ENCODE measurements around the gene MAFG. TPM values are rescaled to one million over a fixed set of nuclear protein-coding genes. Genes with fewer than 3 reads are reported as not detected.
A peak's percentile ranks its signal among the peaks of the same experiment; 100 is the strongest.

The MAFG gene
- total RNA-seq, 1 experiment from 2014 or later = 29.8 TPM

DNA sequence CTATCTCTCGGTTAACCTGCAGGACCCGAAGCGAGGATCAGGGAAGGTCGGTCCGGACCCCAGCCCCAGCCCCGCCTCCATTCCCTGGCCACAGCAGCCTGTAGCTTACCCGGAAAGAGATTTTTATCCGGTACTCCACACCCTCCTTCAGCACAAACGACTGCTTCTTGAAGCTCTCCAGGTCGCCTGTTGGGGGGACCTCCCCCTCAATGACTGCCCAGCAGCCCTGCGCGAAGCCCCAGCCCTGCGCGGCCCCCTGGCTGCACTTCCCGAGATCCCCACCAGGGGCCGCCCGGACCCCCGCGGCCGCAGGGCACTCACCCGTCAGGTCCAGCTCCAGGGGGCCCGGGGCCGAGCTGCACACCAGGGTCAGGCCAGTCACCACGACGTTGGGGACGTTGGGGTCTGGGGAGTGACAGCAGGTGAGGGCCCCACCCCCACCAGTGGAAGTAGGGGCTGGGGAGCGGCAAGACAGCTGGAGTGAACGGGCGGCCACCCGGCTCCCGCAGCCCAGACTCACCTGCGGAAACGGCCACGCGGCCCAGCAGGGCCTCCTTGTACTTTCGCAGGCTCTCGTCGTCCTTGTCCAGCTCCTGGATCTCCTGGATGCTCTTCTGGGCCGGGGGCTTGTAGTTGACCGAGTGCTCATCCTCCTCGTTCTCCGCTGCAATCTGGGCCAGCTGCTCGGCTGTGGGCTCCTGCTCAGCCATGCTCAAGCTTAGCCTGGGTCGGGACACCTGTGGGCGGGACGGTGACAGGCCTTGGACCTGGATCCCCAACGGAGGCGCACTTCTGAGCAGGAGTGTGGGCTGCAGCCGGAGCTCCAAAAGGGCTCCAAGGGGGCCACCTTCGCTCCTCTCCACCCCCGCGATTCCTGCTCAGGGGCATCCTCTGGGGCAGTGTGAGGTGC is 58.1 kb downstream of the MAFG start (continued):
- TF ChIP-seq, protein P1, sequence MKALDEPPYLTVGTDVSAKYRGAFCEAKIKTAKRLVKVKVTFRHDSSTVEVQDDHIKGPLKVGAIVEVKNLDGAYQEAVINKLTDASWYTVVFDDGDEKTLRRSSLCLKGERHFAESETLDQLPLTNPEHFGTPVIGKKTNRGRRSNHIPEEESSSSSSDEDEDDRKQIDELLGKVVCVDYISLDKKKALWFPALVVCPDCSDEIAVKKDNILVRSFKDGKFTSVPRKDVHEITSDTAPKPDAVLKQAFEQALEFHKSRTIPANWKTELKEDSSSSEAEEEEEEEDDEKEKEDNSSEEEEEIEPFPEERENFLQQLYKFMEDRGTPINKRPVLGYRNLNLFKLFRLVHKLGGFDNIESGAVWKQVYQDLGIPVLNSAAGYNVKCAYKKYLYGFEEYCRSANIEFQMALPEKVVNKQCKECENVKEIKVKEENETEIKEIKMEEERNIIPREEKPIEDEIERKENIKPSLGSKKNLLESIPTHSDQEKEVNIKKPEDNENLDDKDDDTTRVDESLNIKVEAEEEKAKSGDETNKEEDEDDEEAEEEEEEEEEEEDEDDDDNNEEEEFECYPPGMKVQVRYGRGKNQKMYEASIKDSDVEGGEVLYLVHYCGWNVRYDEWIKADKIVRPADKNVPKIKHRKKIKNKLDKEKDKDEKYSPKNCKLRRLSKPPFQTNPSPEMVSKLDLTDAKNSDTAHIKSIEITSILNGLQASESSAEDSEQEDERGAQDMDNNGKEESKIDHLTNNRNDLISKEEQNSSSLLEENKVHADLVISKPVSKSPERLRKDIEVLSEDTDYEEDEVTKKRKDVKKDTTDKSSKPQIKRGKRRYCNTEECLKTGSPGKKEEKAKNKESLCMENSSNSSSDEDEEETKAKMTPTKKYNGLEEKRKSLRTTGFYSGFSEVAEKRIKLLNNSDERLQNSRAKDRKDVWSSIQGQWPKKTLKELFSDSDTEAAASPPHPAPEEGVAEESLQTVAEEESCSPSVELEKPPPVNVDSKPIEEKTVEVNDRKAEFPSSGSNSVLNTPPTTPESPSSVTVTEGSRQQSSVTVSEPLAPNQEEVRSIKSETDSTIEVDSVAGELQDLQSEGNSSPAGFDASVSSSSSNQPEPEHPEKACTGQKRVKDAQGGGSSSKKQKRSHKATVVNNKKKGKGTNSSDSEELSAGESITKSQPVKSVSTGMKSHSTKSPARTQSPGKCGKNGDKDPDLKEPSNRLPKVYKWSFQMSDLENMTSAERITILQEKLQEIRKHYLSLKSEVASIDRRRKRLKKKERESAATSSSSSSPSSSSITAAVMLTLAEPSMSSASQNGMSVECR (CRISPR knock-in tag; IDR thresholded peaks at IDR 0.05; ENCODE audit: borderline replicate concordance) = 0 out of 2 replicates have a peak, but pooled peaks have one; percentile 20
- TF ChIP-seq, protein P2, sequence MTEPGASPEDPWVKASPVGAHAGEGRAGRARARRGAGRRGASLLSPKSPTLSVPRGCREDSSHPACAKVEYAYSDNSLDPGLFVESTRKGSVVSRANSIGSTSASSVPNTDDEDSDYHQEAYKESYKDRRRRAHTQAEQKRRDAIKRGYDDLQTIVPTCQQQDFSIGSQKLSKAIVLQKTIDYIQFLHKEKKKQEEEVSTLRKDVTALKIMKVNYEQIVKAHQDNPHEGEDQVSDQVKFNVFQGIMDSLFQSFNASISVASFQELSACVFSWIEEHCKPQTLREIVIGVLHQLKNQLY (CRISPR knock-in tag; IDR thresholded peaks at IDR 0.05) = no peak
- TF ChIP-seq ATF1 (CRISPR knock-in tag; IDR thresholded peaks at IDR 0.05) (0 out of 2 replicates have a peak, but pooled peaks have one; percentile 64), FOXP1 (CRISPR knock-in tag; IDR thresholded peaks at IDR 0.05; ENCODE audit: borderline replicate concordance) (peak; percentile 43; the same call in 1 of the 2 replicates), ZNF121 (CRISPR knock-in tag; IDR thresholded peaks at IDR 0.05) (0 out of 2 replicates have a peak, but pooled peaks have one; percentile 2), ZNF423 (CRISPR knock-in tag; IDR thresholded peaks at IDR 0.05) (peak; percentile 89), ETV6 (CRISPR knock-in tag; IDR thresholded peaks at IDR 0.05) (no peak; the same call in 1 of the 2 replicates), NFE2L1 (CRISPR knock-in tag; IDR thresholded peaks at IDR 0.05) (no peak), CBFB (CRISPR knock-in tag; IDR thresholded peaks at IDR 0.05; ENCODE audit: low read depth) (0 out of 2 replicates have a peak, but pooled peaks have one; percentile 25), PRRX2 (CRISPR knock-in tag; IDR thresholded peaks at IDR 0.05) (0 out of 2 replicates have a peak, but pooled peaks have one; percentile 42), EMX1 (CRISPR knock-in tag; IDR thresholded peaks at IDR 0.05) (peak; percentile 39), KAT7 (CRISPR knock-in tag; IDR thresholded peaks at IDR 0.05; ENCODE audit: borderline replicate concordance) (peak; percentile 82; the same call in 1 of the 2 replicates), CREB1 (CRISPR knock-in tag; IDR thresholded peaks at IDR 0.05) (no peak), RELA (CRISPR knock-in tag; IDR thresholded peaks at IDR 0.05; ENCODE audit: borderline replicate concordance) (no peak)
- TF ChIP-seq, protein P3, sequence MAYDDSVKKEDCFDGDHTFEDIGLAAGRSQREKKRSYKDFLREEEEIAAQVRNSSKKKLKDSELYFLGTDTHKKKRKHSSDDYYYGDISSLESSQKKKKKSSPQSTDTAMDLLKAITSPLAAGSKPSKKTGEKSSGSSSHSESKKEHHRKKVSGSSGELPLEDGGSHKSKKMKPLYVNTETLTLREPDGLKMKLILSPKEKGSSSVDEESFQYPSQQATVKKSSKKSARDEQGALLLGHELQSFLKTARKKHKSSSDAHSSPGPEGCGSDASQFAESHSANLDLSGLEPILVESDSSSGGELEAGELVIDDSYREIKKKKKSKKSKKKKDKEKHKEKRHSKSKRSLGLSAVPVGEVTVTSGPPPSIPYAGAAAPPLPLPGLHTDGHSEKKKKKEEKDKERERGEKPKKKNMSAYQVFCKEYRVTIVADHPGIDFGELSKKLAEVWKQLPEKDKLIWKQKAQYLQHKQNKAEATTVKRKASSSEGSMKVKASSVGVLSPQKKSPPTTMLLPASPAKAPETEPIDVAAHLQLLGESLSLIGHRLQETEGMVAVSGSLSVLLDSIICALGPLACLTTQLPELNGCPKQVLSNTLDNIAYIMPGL (CRISPR knock-in tag; IDR thresholded peaks at IDR 0.05) = peak; percentile 90; the same call in 1 of the 2 replicates
- TF ChIP-seq, protein P4, sequence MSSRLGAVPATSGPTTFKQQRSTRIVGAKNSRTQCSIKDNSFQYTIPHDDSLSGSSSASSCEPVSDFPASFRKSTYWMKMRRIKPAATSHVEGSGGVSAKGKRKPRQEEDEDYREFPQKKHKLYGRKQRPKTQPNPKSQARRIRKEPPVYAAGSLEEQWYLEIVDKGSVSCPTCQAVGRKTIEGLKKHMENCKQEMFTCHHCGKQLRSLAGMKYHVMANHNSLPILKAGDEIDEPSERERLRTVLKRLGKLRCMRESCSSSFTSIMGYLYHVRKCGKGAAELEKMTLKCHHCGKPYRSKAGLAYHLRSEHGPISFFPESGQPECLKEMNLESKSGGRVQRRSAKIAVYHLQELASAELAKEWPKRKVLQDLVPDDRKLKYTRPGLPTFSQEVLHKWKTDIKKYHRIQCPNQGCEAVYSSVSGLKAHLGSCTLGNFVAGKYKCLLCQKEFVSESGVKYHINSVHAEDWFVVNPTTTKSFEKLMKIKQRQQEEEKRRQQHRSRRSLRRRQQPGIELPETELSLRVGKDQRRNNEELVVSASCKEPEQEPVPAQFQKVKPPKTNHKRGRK (CRISPR knock-in tag; IDR thresholded peaks at IDR 0.05; ENCODE audit: borderline replicate concordance) = no peak
- TF ChIP-seq, protein P5, sequence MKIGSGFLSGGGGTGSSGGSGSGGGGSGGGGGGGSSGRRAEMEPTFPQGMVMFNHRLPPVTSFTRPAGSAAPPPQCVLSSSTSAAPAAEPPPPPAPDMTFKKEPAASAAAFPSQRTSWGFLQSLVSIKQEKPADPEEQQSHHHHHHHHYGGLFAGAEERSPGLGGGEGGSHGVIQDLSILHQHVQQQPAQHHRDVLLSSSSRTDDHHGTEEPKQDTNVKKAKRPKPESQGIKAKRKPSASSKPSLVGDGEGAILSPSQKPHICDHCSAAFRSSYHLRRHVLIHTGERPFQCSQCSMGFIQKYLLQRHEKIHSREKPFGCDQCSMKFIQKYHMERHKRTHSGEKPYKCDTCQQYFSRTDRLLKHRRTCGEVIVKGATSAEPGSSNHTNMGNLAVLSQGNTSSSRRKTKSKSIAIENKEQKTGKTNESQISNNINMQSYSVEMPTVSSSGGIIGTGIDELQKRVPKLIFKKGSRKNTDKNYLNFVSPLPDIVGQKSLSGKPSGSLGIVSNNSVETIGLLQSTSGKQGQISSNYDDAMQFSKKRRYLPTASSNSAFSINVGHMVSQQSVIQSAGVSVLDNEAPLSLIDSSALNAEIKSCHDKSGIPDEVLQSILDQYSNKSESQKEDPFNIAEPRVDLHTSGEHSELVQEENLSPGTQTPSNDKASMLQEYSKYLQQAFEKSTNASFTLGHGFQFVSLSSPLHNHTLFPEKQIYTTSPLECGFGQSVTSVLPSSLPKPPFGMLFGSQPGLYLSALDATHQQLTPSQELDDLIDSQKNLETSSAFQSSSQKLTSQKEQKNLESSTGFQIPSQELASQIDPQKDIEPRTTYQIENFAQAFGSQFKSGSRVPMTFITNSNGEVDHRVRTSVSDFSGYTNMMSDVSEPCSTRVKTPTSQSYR (CRISPR knock-in tag; IDR thresholded peaks at IDR 0.05) = 0 out of 2 replicates have a peak, but pooled peaks have one; percentile 9

Data from WTC11 (cell line).